ENCODE results near the gene MBD3.

MBD3 gene

GRCh38 chr19:1592024-1592754, 476 bp downstream of the MBD3 start:
- peak; percentile 44 for DNase-seq

- no peak for DNase-seq
Measured at GRCh38 chr19:1591421-1592023, 1.1 kb downstream of the MBD3 start.

GRCh38 chr19:1590641-1591397, 1.8 kb downstream of the MBD3 start:
- DNase-seq: peak; percentile 17

GRCh38 chr19:1587872-1588271, 4.8 kb downstream of the MBD3 start:
- no peak for DNase-seq

- DNase-seq: no peak
Measured at GRCh38 chr19:1585243-1585580, 7.5 kb downstream of the MBD3 start.

- no peak for DNase-seq
Measured at GRCh38 chr19:1584500-1585242, 8.0 kb downstream of the MBD3 start.

GRCh38 chr19:1582201-1582600, 10.5 kb downstream of the MBD3 start:
- no peak for DNase-seq

- no peak for DNase-seq
Measured at GRCh38 chr19:1580957-1581356, 11.7 kb downstream of the MBD3 start.

GRCh38 chr19:1580382-1580781, 12.3 kb downstream of the MBD3 start:
- no peak for DNase-seq

- DNase-seq: no peak
Measured at GRCh38 chr19:1579222-1579621, 13.4 kb downstream of the MBD3 start.

GRCh38 chr19:1577929-1578618, 14.6 kb downstream of the MBD3 start:
- peak; percentile 12 for DNase-seq

- DNase-seq: peak; percentile 34
Measured at GRCh38 chr19:1577090-1577928, 15.4 kb downstream of the MBD3 start.

GRCh38 chr19:1576242-1577089, 16.2 kb downstream of the MBD3 start:
- DNase-seq: no peak

GRCh38 chr19:1575323-1576241, 17.1 kb downstream of the MBD3 start:
- no peak for DNase-seq

GRCh38 chr19:1574354-1575136, 18.1 kb downstream of the MBD3 start:
- DNase-seq: no peak

- DNase-seq: no peak
Measured at GRCh38 chr19:1572795-1573194, 19.9 kb downstream of the MBD3 start.

- DNase-seq: no peak
Measured at GRCh38 chr19:1571358-1571757, 21.3 kb downstream of the MBD3 start.

- DNase-seq: no peak
Measured at GRCh38 chr19:1570836-1571235, 21.8 kb downstream of the MBD3 start.

- DNase-seq: no peak
Measured at GRCh38 chr19:1569997-1570396, 22.7 kb downstream of the MBD3 start.

Measured in DMS 273 treated with DMSO at 0.1 percent for 48 hours (cell line).